Nephron progenitor cell (in vitro differentiated cells): ENCODE data around the gene AOAH.

Experiments used
- DNase-seq: peaks from one replicate; pipeline ENCODE4 v3.0.0; 2021
- H3K27ac Mint-ChIP-seq: 2 replicates; pipeline ENCODE4 v1.8.0; 2021; ENCODE audit warnings: mild to moderate bottlenecking, moderate library complexity, mixed read lengths
- H3K27me3 Mint-ChIP-seq: 2 replicates; pipeline ENCODE4 v1.8.0; 2021; ENCODE audit warnings: mild to moderate bottlenecking, low read depth, mixed read lengths; ENCODE audit not compliant: poor library complexity
- H3K36me3 Mint-ChIP-seq: 2 replicates; pipeline ENCODE4 v1.8.0; 2021; ENCODE audit warnings: low read depth, mixed read lengths
- H3K4me1 Mint-ChIP-seq: 2 replicates; pipeline ENCODE4 v1.8.0; 2021; ENCODE audit warnings: mixed read lengths
- H3K4me3 Mint-ChIP-seq: 2 replicates; pipeline ENCODE4 v1.8.0; 2021; ENCODE audit warnings: mild to moderate bottlenecking, moderate library complexity, mixed read lengths
- H3K9me3 Mint-ChIP-seq: 2 replicates; pipeline ENCODE4 v1.8.0; 2021; ENCODE audit warnings: mild to moderate bottlenecking, moderate library complexity, mixed read lengths
- TF ChIP-seq, protein P1 (sequence below): fragments of 200-600 bp; sonication (generic); IDR thresholded peaks from 2 replicates; pipeline ENCODE4 v1.5.0; 2021; ENCODE audit warnings: antibody characterized with exemption

Gene AOAH

DNA sequence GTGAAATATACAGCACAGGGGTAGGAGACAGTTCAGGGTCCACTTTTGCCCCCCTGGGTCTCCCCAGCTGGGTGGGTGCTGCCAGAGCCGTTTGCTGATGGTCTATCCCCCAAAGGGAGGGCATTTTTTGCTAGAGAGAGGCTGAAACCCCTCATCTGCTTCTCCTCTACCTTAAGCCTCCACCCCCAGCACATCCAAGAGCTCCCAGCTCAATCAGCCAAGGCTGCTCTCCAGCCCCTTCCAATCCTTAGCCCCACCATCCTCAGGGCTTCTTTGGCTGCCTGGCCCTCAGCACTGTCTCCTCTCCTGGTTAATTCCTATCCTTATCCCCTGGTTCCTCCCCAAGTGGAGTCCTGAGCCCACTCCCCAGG lies 153.1 kb downstream of the AOAH start:
- Mint-ChIP-seq H3K36me3 (no peaks in the 10 kb centered on the region), H3K9me3 (peaks cover 3% of the 10 kb centered on the region), H3K27me3 (peaks cover 4% of the 10 kb centered on the region), H3K4me3 (no peak overlapping the region), H3K4me1 (no peaks in the 10 kb centered on the region), H3K27ac (no peak overlapping the region)
- TF ChIP-seq, protein P1, sequence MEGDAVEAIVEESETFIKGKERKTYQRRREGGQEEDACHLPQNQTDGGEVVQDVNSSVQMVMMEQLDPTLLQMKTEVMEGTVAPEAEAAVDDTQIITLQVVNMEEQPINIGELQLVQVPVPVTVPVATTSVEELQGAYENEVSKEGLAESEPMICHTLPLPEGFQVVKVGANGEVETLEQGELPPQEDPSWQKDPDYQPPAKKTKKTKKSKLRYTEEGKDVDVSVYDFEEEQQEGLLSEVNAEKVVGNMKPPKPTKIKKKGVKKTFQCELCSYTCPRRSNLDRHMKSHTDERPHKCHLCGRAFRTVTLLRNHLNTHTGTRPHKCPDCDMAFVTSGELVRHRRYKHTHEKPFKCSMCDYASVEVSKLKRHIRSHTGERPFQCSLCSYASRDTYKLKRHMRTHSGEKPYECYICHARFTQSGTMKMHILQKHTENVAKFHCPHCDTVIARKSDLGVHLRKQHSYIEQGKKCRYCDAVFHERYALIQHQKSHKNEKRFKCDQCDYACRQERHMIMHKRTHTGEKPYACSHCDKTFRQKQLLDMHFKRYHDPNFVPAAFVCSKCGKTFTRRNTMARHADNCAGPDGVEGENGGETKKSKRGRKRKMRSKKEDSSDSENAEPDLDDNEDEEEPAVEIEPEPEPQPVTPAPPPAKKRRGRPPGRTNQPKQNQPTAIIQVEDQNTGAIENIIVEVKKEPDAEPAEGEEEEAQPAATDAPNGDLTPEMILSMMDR: no peak
- DNase-seq: no peak

DNA sequence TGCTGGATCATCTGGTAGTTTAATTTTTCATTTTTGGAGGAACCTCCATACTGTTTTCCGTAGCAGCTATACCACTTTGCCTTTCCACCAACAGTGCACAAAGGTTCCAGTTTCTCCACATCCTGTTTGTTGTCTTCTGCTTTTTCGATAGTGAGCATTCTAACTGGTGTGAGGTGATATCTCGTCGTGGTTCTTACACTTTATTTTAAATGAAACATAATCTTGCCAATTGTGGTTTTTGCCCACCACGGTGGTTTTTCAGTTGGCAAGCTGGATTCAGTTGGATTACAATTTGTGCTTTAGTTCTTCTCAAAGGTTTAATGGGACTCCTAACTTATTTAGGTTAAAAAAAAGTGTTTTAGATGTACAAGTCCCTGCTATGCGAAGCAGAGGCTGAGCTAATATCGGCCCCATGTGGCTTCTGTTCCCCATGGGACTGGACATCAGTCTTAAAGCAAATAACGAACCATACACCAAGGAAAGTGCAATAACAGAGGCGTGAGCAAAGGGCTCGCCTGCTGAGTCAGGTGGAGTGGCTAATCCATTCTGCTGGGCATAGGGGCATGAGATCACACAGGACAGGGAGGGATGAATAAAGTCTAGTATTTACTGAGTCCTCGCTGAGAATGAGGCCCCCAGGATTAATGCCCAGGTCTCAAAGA lies 153.6 kb downstream of the AOAH start:
- TF ChIP-seq, protein P1: no peak
- H3K4me3 Mint-ChIP-seq: no peak overlapping the region
- no peak overlapping the region for H3K27ac Mint-ChIP-seq
- no peak for DNase-seq
- peaks cover 4% of the 10 kb centered on the region for H3K27me3 Mint-ChIP-seq
- H3K9me3 Mint-ChIP-seq: no peaks in the 10 kb centered on the region
- H3K36me3 Mint-ChIP-seq: no peaks in the 10 kb centered on the region
- no peaks in the 10 kb centered on the region for H3K4me1 Mint-ChIP-seq

DNA sequence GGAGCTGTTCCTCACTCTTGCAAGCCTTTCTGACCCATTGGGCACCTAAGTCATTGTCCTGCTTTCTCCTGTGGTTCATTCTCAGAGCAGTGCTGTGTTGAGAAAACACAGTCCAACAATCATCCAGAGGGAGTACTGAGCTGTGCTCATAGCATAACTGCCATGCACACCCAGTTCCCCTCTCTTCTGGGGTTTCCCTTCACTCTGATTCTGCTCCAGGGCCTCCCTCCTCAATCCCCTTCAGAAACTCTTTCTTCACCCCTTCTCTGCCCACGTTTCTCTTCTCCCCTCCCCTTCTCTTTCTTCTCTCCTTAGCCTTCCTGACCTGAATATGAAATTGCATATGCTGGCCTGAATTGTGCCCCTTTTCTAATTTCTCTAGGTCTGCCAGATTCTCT lies 155.8 kb downstream of the AOAH start:
- peaks cover 4% of the 10 kb centered on the region for H3K27me3 Mint-ChIP-seq
- H3K9me3 Mint-ChIP-seq: no peaks in the 10 kb centered on the region
- H3K4me1 Mint-ChIP-seq: no peaks in the 10 kb centered on the region
- TF ChIP-seq, protein P1: no peak
- H3K27ac Mint-ChIP-seq: no peak overlapping the region
- H3K36me3 Mint-ChIP-seq: no peaks in the 10 kb centered on the region
- no peak overlapping the region for H3K4me3 Mint-ChIP-seq
- no peak for DNase-seq

DNA sequence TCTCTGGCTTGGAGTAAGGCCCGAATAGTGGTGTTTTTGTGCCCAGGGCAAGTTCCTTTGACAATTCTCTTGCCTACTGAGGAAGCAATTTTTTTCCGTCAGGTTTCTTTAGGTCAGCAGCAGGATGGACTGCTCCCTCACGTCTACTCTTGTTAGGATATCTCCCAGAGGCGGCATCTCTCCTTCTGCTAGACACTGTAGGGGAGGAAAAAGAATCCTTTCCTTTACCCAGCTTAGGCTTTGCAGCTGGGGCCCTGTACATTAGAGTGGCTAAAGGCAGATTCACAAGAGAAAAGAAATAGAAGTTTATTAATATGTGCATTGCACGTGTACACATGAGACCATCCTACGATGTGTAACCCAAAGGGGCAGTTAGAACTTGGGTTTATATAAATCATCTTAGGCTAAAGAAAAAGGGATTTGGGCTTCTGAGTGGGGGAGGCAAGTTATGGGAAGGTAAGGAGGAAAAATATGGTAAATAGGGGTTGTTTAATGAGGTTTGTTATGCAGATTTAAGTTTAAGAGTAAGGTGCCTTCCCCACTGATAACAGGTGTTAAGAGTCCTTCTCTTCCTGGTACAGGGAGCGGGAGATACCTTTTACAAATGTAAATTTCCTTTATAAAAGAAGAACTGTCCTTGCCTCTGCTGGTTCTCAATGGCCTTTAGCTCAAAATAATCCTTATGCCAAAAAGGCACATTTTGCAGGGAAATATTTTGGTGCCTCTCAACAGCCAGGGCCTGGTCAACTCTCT lies 156.4 kb downstream of the AOAH start:
- H3K4me1 Mint-ChIP-seq: no peaks in the 10 kb centered on the region
- H3K9me3 Mint-ChIP-seq: no peaks in the 10 kb centered on the region
- no peak overlapping the region for H3K27ac Mint-ChIP-seq
- TF ChIP-seq, protein P1: no peak
- no peak for DNase-seq
- no peaks in the 10 kb centered on the region for H3K36me3 Mint-ChIP-seq
- peaks cover 4% of the 10 kb centered on the region for H3K27me3 Mint-ChIP-seq
- H3K4me3 Mint-ChIP-seq: no peak overlapping the region

DNA sequence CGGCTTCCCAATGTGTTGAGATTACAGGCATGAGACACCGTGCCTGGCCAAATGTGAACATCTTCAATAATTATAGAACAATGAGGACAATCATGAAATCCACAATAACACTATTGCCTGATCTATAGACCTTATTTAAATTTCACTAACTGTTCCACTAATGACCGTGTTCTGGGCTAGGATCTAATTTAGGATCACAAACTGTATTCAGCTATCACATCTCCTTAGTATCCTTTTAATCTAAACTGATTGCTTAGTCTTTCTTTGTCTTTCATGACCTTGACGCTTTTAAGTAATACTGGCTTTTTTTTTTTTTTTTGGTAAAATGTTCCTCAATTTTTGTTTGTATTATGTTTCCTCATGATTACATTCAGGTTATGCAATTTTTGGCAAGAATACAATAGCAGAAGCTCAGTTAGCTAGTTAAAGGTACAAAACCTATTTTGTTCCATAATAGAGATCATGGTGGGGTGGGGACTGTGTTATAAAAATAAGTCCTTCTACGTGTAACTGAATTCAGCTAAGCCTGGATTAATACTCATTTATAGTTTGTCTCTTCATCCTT lies 158.4 kb downstream of the AOAH start:
- TF ChIP-seq, protein P1: no peak
- DNase-seq: no peak
- no peak overlapping the region for H3K4me3 Mint-ChIP-seq
- H3K36me3 Mint-ChIP-seq: no peaks in the 10 kb centered on the region
- no peaks in the 10 kb centered on the region for H3K4me1 Mint-ChIP-seq
- H3K9me3 Mint-ChIP-seq: no peaks in the 10 kb centered on the region
- no peak overlapping the region for H3K27ac Mint-ChIP-seq
- H3K27me3 Mint-ChIP-seq: peaks cover 2% of the 10 kb centered on the region
